ENCODE results near the gene MAP6. TPM values are rescaled to one million over a fixed set of nuclear protein-coding genes. Genes with fewer than 3 reads are reported as not detected.

Gene MAP6
- total and polyA plus RNA-seq, 2 experiments from 2014 or later, result 0.31 to 1.2 TPM

DNA sequence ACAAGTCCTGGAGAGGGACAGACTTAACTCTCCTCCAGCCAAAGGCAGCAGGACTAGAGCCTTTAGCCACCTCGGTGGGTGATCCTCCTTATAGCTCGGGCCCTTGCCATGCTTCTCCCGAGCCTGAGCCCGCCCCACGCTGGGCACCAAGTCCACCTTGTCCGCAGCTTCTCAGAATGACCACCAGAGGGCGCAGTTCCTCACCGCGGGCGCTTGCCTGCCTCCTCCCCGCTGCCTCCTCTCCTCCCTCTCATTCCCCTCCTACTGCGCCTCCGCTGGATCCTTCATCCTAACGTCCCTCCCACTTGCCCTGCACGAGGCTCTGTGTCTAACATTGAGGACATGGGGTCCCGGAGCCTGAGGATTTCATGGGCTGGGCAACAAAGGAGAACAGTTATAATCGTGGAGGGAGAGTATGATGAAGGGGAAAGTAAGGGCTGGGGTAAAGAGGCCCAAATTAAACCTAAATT, 37.5 kb upstream of the MAP6 start:
- Mint-ChIP-seq H3K27me3 (ENCODE audit: insufficient read depth, low read depth, poor library complexity) (peaks cover 11% of the 10 kb centered on the region), H3K4me3 (no peak overlapping the region), H3K4me1 (no peaks in the 10 kb centered on the region; the same call in 2 of the 3 replicates), H3K27ac (no peak overlapping the region), H3K9me3 (peaks cover 15% of the 10 kb centered on the region), H3K36me3 (ENCODE audit: low read depth) (peaks cover 3% of the 10 kb centered on the region)
- Histone ChIP-seq H3K27ac (ENCODE audit: low read depth) (no peak overlapping the region), H3K36me3 (ENCODE audit: insufficient read depth) (no peaks in the 10 kb centered on the region), H4K20me1 (replicated peaks; ENCODE audit: insufficient read depth) (no peaks in the 10 kb centered on the region), H3K9me2 (ENCODE audit: insufficient read depth) (no peaks in the 10 kb centered on the region), H3K4me2 (no peak overlapping the region), H2AFZ (no peak overlapping the region), H3F3A (replicated peaks; ENCODE audit: low read depth) (no peaks in the 10 kb centered on the region), H3K27me3 (ENCODE audit: insufficient read depth) (peaks cover 7% of the 10 kb centered on the region; the same call in 1 of the 2 replicates), H3K4me1 (ENCODE audit: insufficient read depth) (no peaks in the 10 kb centered on the region), H3K79me2 (replicated peaks; ENCODE audit: insufficient read depth) (no peaks in the 10 kb centered on the region), H3K4me3 (no peak overlapping the region)
- peak; percentile 99 for ATAC-seq
- TF ChIP-seq POLR2AphosphoS5 (IDR thresholded peaks at IDR 0.05; ENCODE audit: low read depth) (no peak), CTCF (conservative IDR thresholded peaks at IDR 0.05; ENCODE audit: low read depth in 2 of 2) (peak; percentile 73 to 96), CREB1 (CRISPR knock-in tag; IDR thresholded peaks at IDR 0.05; ENCODE audit: low read depth) (no peak), NANOG (IDR thresholded peaks at IDR 0.05; ENCODE audit: borderline replicate concordance) (no peak), ETS1 (IDR thresholded peaks at IDR 0.05) (no peak), ZNF331 (CRISPR knock-in tag; IDR thresholded peaks at IDR 0.05; ENCODE audit: low read depth) (no peak), EZH2 (IDR thresholded peaks at IDR 0.05; ENCODE audit: low read depth, unreplicated experiment) (no peak), STAT1 (IDR thresholded peaks at IDR 0.05; ENCODE audit: unreplicated experiment) (no peak), ZNF462 (CRISPR knock-in tag; IDR thresholded peaks at IDR 0.05) (no peak), ZNF114 (CRISPR knock-in tag; IDR thresholded peaks at IDR 0.05) (0 out of 2 replicates have a peak, but pooled peaks have one; percentile 34), JUNB (IDR thresholded peaks at IDR 0.05; ENCODE audit: unreplicated experiment) (no peak), EZH2phosphoT487 (IDR thresholded peaks at IDR 0.05; ENCODE audit: unreplicated experiment) (no peak)
- TF ChIP-seq, protein P1, sequence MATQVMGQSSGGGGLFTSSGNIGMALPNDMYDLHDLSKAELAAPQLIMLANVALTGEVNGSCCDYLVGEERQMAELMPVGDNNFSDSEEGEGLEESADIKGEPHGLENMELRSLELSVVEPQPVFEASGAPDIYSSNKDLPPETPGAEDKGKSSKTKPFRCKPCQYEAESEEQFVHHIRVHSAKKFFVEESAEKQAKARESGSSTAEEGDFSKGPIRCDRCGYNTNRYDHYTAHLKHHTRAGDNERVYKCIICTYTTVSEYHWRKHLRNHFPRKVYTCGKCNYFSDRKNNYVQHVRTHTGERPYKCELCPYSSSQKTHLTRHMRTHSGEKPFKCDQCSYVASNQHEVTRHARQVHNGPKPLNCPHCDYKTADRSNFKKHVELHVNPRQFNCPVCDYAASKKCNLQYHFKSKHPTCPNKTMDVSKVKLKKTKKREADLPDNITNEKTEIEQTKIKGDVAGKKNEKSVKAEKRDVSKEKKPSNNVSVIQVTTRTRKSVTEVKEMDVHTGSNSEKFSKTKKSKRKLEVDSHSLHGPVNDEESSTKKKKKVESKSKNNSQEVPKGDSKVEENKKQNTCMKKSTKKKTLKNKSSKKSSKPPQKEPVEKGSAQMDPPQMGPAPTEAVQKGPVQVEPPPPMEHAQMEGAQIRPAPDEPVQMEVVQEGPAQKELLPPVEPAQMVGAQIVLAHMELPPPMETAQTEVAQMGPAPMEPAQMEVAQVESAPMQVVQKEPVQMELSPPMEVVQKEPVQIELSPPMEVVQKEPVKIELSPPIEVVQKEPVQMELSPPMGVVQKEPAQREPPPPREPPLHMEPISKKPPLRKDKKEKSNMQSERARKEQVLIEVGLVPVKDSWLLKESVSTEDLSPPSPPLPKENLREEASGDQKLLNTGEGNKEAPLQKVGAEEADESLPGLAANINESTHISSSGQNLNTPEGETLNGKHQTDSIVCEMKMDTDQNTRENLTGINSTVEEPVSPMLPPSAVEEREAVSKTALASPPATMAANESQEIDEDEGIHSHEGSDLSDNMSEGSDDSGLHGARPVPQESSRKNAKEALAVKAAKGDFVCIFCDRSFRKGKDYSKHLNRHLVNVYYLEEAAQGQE (IDR thresholded peaks at IDR 0.05; ENCODE audit: unreplicated experiment), result no peak
- DNase-seq (ENCODE audit: low spot score), result peak; percentile 90
